Esophagus muscularis mucosa (tissue), 4 donors: ENCODE results near the gene PRKCB.

Experiments used
- CTCF ChIP-seq, 3 experiments: fragments of 200-600 bp in 2 of 3; fragments of 450-650 bp in 1 of 3; sonication (generic) in 2 of 3; IDR thresholded peaks; one replicate each; pipeline ENCODE4 v1.5.1; 2017 to 2019; ENCODE audit warnings: antibody characterized with exemption in 3 of 3, mild to moderate bottlenecking in 2 of 3, moderate library complexity in 1 of 3
- EP300 ChIP-seq: sonication (generic); formaldehyde crosslinking; IDR thresholded peaks from one replicate; pipeline ENCODE4 v1.6.1; 2017; ENCODE audit warnings: antibody characterized with exemption
- POLR2A ChIP-seq: fragments of 450-650 bp; IDR thresholded peaks from one replicate; pipeline ENCODE4 v1.6.1; 2017; ENCODE audit warnings: antibody characterized with exemption, moderate library complexity, mild to moderate bottlenecking, low read depth
- POLR2AphosphoS5 ChIP-seq, 2 donors: sonication (generic); formaldehyde crosslinking; IDR thresholded peaks; one replicate each; pipeline ENCODE4 v1.6.1; 2017; ENCODE audit warnings: antibody characterized with exemption in 2 of 2

- no peak for TF ChIP-seq CTCF (IDR thresholded peaks at IDR 0.05)
- TF ChIP-seq EP300: no peak
- TF ChIP-seq POLR2A: no peak
- TF ChIP-seq POLR2AphosphoS5 (IDR thresholded peaks at IDR 0.05): no peak
Observed at GRCh38 chr16:24132048-24132796, 296.4 kb downstream of the PRKCB start.
